ENCODE measurements around the gene PTPN3.

Gene PTPN3

GRCh38 chr9:109421026-109421970 lies 76.8 kb downstream of the PTPN3 start:
- FAIRE-seq, result no peak

- no peak for FAIRE-seq
These were observed 78.6 kb downstream of the PTPN3 start for GRCh38 chr9:109419531-109419930.

GRCh38 chr9:109418827-109419226 lies 79.3 kb downstream of the PTPN3 start:
- FAIRE-seq, result no peak

GRCh38 chr9:109417585-109418544 lies 80.2 kb downstream of the PTPN3 start:
- no peak for FAIRE-seq

- no peak for FAIRE-seq
These were observed 81.1 kb downstream of the PTPN3 start for GRCh38 chr9:109417054-109417453.

- FAIRE-seq, result no peak
These were observed 81.9 kb downstream of the PTPN3 start for GRCh38 chr9:109416135-109416706.

GRCh38 chr9:109414125-109414785 lies 83.9 kb downstream of the PTPN3 start:
- FAIRE-seq, result no peak

- peak; percentile 13 for FAIRE-seq
These were observed 86.2 kb downstream of the PTPN3 start for GRCh38 chr9:109411798-109412352.

- no peak for FAIRE-seq
These were observed 86.9 kb downstream of the PTPN3 start for GRCh38 chr9:109411069-109411761.

- FAIRE-seq, result no peak
These were observed 88.2 kb downstream of the PTPN3 start for GRCh38 chr9:109409773-109410397.

- FAIRE-seq, result no peak
These were observed 89.2 kb downstream of the PTPN3 start for GRCh38 chr9:109408759-109409462.

GRCh38 chr9:109403766-109404320 lies 94.3 kb downstream of the PTPN3 start:
- FAIRE-seq, result no peak

- FAIRE-seq, result no peak
These were observed 95.0 kb downstream of the PTPN3 start for GRCh38 chr9:109403116-109403515.

- no peak for FAIRE-seq
These were observed 96.2 kb downstream of the PTPN3 start for GRCh38 chr9:109401990-109402318.

GRCh38 chr9:109401169-109401989 lies 96.7 kb downstream of the PTPN3 start:
- no peak for FAIRE-seq

GRCh38 chr9:109399258-109399767 lies 98.8 kb downstream of the PTPN3 start:
- FAIRE-seq, result no peak

- no peak for FAIRE-seq
These were observed 106.9 kb downstream of the PTPN3 start for GRCh38 chr9:109391176-109391575.

GRCh38 chr9:109387856-109388255 lies 110.3 kb downstream of the PTPN3 start:
- FAIRE-seq, result no peak

GRCh38 chr9:109387206-109387605 lies 110.9 kb downstream of the PTPN3 start:
- FAIRE-seq, result no peak

Data from islet of Langerhans (tissue), 1 donor.